HEK293T (cell line): ENCODE results near the gene TMEM169.

ENCODE experiments used
- CTCF ChIA-PET: fragments of 350-600 bp; formaldehyde crosslinking; extraction: SDS; loops from one replicate; lab custom pipeline; 2021; ENCODE audit warnings: antibody characterized with exemption, inconsistent platforms; lab: Yijun Ruan, JAX
- POLR2A ChIA-PET: fragments of 350-600 bp; formaldehyde crosslinking; extraction: SDS; loops from one replicate; lab custom pipeline; 2020; ENCODE audit warnings: antibody characterized with exemption, inconsistent platforms; lab: Yijun Ruan, JAX
- DNase-seq: peaks from one replicate; pipeline ENCODE4 v3.0.0; 2012; ENCODE audit warnings: mixed read lengths; ENCODE audit errors: extremely low spot score
- ARNT ChIP-seq: fragments of 450-650 bp; IDR thresholded peaks from 2 replicates; pipeline ENCODE4 v1.6.1; 2017; ENCODE audit warnings: mild to moderate bottlenecking
- BHLHE40 ChIP-seq: fragments of 450-650 bp; IDR thresholded peaks from 2 replicates; pipeline ENCODE4 v1.6.1; 2016; ENCODE audit warnings: mild to moderate bottlenecking, moderate library complexity, borderline replicate concordance
- CTBP1 ChIP-seq: fragments of 450-650 bp; IDR thresholded peaks from 2 replicates; pipeline ENCODE4 v1.6.1; 2016; ENCODE audit warnings: borderline replicate concordance
- ELF4 ChIP-seq: fragments of 450-650 bp; IDR thresholded peaks from 2 replicates; pipeline ENCODE4 v1.6.1; 2017; ENCODE audit warnings: antibody characterized with exemption
- FOXA1 ChIP-seq: fragments of 450-650 bp; IDR thresholded peaks from 2 replicates; pipeline ENCODE4 v1.6.1; 2016; ENCODE audit warnings: mild to moderate bottlenecking
- FOXK2 ChIP-seq: fragments of 450-650 bp; IDR thresholded peaks from 2 replicates; pipeline ENCODE4 v1.6.1; 2016; ENCODE audit warnings: mild to moderate bottlenecking
- FOXM1 ChIP-seq: fragments of 450-650 bp; IDR thresholded peaks from 2 replicates; pipeline ENCODE4 v1.6.1; 2017; ENCODE audit warnings: mild to moderate bottlenecking, borderline replicate concordance
- HDGF ChIP-seq: fragments of 450-650 bp; IDR thresholded peaks from 2 replicates; pipeline ENCODE4 v1.6.1; 2017; ENCODE audit warnings: antibody characterized with exemption, borderline replicate concordance
- L3MBTL2 ChIP-seq: fragments of 450-650 bp; conservative IDR thresholded peaks from 2 replicates; pipeline ENCODE4 v1.6.1; 2016; ENCODE audit warnings: mild to moderate bottlenecking
- LEF1 ChIP-seq: fragments of 450-650 bp; IDR thresholded peaks from 2 replicates; pipeline ENCODE4 v1.6.1; 2017; ENCODE audit warnings: mild to moderate bottlenecking, borderline replicate concordance
- NFRKB ChIP-seq: fragments of 450-650 bp; IDR thresholded peaks from 2 replicates; pipeline ENCODE4 v1.6.1; 2016; ENCODE audit warnings: mild to moderate bottlenecking, moderate library complexity
- PKNOX1 ChIP-seq: fragments of 450-650 bp; IDR thresholded peaks from 2 replicates; pipeline ENCODE4 v1.6.1; 2016
- SP1 ChIP-seq: fragments of 450-650 bp; IDR thresholded peaks from 2 replicates; pipeline ENCODE4 v1.6.1; 2017
- SUZ12 ChIP-seq: fragments of 450-650 bp; IDR thresholded peaks from 2 replicates; pipeline ENCODE4 v1.6.1; 2016; ENCODE audit warnings: mild to moderate bottlenecking
- TARDBP ChIP-seq: fragments of 450-650 bp; IDR thresholded peaks from 2 replicates; pipeline ENCODE4 v1.6.1; 2016
- ZNF384 ChIP-seq: fragments of 450-650 bp; IDR thresholded peaks from 2 replicates; pipeline ENCODE4 v1.6.1; 2016

TMEM169 gene

GRCh38 chr2:216066230-216066629 is 15.5 kb upstream of the TMEM169 start:
- ChIA-PET POLR2A (no interaction called here), CTCF (no interaction called here)
- TF ChIP-seq NFRKB (no peak), PKNOX1 (no peak), FOXM1 (no peak), TARDBP (no peak), LEF1 (no peak), FOXA1 (no peak), ELF4 (no peak), CTBP1 (no peak), ZNF384 (no peak), HDGF (no peak), SP1 (no peak), ARNT (no peak), L3MBTL2 (no peak), SUZ12 (no peak), FOXK2 (no peak), BHLHE40 (no peak)
- no peak for DNase-seq

GRCh38 chr2:216069028-216069427 is 12.7 kb upstream of the TMEM169 start:
- TF ChIP-seq HDGF (no peak), L3MBTL2 (no peak), ZNF384 (no peak), SP1 (no peak), ELF4 (no peak), CTBP1 (no peak), LEF1 (no peak), PKNOX1 (no peak), FOXA1 (no peak), BHLHE40 (no peak), SUZ12 (no peak), NFRKB (no peak), ARNT (no peak), FOXK2 (no peak), TARDBP (no peak)
- CTCF ChIA-PET = interaction anchor here (1.4 kb wide), 1 partner anchor 41 kb away, joined by 4 read pairs; no protein-coding TSS in a partner anchor
- POLR2A ChIA-PET = no interaction called here
- DNase-seq = no peak

- CTCF ChIA-PET = no interaction called here
- TF ChIP-seq NFRKB (no peak), ELF4 (no peak), FOXK2 (no peak), SUZ12 (no peak), FOXA1 (no peak), BHLHE40 (no peak), PKNOX1 (no peak), TARDBP (no peak), ARNT (no peak), HDGF (no peak), ZNF384 (no peak)
- no peak for DNase-seq
- POLR2A ChIA-PET = no interaction called here
Observed at GRCh38 chr2:216070195-216070594, 11.5 kb upstream of the TMEM169 start.

GRCh38 chr2:216071111-216071851 is 10.4 kb upstream of the TMEM169 start:
- no peak for DNase-seq
- CTCF ChIA-PET = no interaction called here
- POLR2A ChIA-PET = no interaction called here
- no peak for TF ChIP-seq SP1

- ChIA-PET CTCF (no interaction called here), POLR2A (no interaction called here)
- no peak for DNase-seq
- TF ChIP-seq FOXM1 (no peak), PKNOX1 (no peak), ARNT (no peak), ELF4 (no peak), CTBP1 (no peak), NFRKB (no peak), L3MBTL2 (no peak), SP1 (no peak), BHLHE40 (no peak), LEF1 (no peak), SUZ12 (no peak), ZNF384 (no peak), TARDBP (no peak), FOXK2 (no peak)
Observed at GRCh38 chr2:216072473-216072872, 9.2 kb upstream of the TMEM169 start.

- no peak for DNase-seq
- ChIA-PET CTCF (no interaction called here), POLR2A (no interaction called here)
- no peak for TF ChIP-seq ELF4
- no peak for TF ChIP-seq SUZ12
- no peak for TF ChIP-seq TARDBP
- TF ChIP-seq PKNOX1 = no peak
- TF ChIP-seq BHLHE40 = no peak
- no peak for TF ChIP-seq LEF1
- TF ChIP-seq FOXK2 = no peak
- no peak for TF ChIP-seq SP1
Observed at GRCh38 chr2:216073773-216074172, 7.9 kb upstream of the TMEM169 start.
